BJ (cell line): ENCODE results near the gene TRNT1. TPM values are rescaled to one million over a fixed set of nuclear protein-coding genes. Genes with fewer than 3 reads are reported as not detected.

Experiments
- CTCF ChIA-PET: fragments of 350-600 bp; formaldehyde crosslinking; extraction: SDS; loops from one replicate; lab custom pipeline; 2021; ENCODE audit warnings: antibody characterized with exemption, inconsistent platforms; lab: Yijun Ruan, JAX
- POLR2A ChIA-PET: fragments of 300-600 bp; sonication (Branson Sonifier 250); formaldehyde crosslinking; extraction: SDS; loops from one replicate; lab custom pipeline; 2021; ENCODE audit warnings: antibody characterized with exemption; lab: Charles Lee
- DNase-seq: peaks from one replicate; pipeline ENCODE4 v3.0.0-alpha.2; 2011; ENCODE audit warnings: low read depth
- H3K27me3 ChIP-seq: 2 replicates; pipeline ENCODE4 v1.6.0; 2011; ENCODE audit warnings: low read length; ENCODE audit not compliant: control insufficient read depth, insufficient read depth
- H3K36me3 ChIP-seq: 2 replicates; pipeline ENCODE4 v1.5.1; 2011; ENCODE audit warnings: low read length; ENCODE audit not compliant: control insufficient read depth, insufficient read depth
- H3K4me3 ChIP-seq: 2 replicates; pipeline ENCODE4 v1.5.1; 2011; ENCODE audit warnings: low read depth, mild to moderate bottlenecking, control low read depth, low read length
- polyA plus RNA-seq: library from polyadenylated mRNA; depleted of rRNA; stranded (reverse); fragments of >200 nt; gene quantifications from 2 replicates; pipeline ENCODE4 v1.2.3, GENCODE V29; 2011
- TF ChIP-seq, protein P1 (sequence below): IDR thresholded peaks from 2 replicates; pipeline ENCODE4 v1.5.1; 2011; ENCODE audit warnings: low read depth, mild to moderate bottlenecking, control low read depth, inconsistent platforms, low read length, moderate library complexity; ENCODE audit not compliant: insufficient read depth

TRNT1 gene
- polyA plus RNA-seq, 1 experiment = 5.2 TPM

DNA sequence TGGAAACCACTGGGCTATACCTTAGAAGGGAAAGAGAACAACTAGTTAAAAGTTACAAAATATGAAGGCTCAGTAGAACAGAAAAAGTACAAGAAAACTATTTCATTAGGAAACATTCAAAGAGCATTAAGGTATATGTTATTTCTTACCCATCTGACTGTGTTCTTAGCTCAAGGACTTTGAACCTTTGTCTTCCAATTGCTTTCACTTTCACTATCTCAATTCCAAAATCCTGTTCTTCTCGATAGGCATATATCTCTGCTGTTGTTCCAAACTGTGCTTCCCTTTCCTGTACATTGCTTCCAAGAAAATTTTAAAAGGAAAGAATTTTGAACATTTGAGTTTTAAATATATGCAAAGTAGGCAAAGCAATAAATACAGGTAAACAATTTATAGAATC lies 45.9 kb downstream of the TRNT1 start:
- no peak for DNase-seq
- ChIA-PET POLR2A (no interaction called here), CTCF (interaction anchor here (2.3 to 2.5 kb wide), 2 partner anchors 8 to 14 kb away, joined by 8 to 11 read pairs; no protein-coding TSS in a partner anchor)
- TF ChIP-seq, protein P1, sequence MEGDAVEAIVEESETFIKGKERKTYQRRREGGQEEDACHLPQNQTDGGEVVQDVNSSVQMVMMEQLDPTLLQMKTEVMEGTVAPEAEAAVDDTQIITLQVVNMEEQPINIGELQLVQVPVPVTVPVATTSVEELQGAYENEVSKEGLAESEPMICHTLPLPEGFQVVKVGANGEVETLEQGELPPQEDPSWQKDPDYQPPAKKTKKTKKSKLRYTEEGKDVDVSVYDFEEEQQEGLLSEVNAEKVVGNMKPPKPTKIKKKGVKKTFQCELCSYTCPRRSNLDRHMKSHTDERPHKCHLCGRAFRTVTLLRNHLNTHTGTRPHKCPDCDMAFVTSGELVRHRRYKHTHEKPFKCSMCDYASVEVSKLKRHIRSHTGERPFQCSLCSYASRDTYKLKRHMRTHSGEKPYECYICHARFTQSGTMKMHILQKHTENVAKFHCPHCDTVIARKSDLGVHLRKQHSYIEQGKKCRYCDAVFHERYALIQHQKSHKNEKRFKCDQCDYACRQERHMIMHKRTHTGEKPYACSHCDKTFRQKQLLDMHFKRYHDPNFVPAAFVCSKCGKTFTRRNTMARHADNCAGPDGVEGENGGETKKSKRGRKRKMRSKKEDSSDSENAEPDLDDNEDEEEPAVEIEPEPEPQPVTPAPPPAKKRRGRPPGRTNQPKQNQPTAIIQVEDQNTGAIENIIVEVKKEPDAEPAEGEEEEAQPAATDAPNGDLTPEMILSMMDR = no peak
- Histone ChIP-seq H3K27me3 (no peaks in the 10 kb centered on the region), H3K36me3 (peaks cover 12% of the 10 kb centered on the region), H3K4me3 (no peak overlapping the region)

DNA sequence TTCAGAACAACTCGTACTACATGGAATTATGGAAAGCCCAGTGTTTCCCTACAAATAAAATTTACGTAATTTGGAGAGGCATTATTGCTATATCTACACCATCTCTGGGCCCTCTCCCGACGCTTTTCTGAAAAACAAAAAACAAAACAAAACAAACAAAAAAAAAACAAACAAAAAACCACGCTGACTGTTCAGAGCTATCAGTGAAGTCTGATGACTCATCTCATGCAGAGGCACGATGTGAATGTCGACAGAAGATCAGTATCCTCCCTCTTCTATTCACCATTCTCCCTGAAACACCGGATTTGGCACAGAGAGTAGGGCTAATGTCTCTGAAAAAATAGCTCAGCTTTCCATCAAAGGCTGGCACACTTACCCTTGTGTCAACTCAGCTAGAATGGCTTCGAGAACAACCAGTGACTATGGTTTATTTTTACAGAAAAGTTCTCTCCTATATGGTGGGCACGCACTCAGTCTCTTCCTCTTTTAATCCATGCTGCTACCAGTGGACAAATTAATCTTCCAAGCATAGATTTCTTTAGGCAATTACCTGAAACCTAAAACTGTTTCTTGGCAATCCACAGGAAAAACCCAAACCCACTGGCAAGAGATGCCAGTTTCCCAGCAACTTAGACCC lies 51.2 kb downstream of the TRNT1 start:
- no peak for DNase-seq
- ChIA-PET POLR2A (no interaction called here), CTCF (interaction anchor here (0.8 to 1.1 kb wide), 3 partner anchors 9 to 18 kb away, joined by 3 read pairs; no protein-coding TSS in a partner anchor)
- Histone ChIP-seq H3K4me3 (no peak overlapping the region; the same call in 1 of the 2 replicates), H3K36me3 (no peaks in the 10 kb centered on the region), H3K27me3 (no peaks in the 10 kb centered on the region)
- TF ChIP-seq, protein P1 = no peak

DNA sequence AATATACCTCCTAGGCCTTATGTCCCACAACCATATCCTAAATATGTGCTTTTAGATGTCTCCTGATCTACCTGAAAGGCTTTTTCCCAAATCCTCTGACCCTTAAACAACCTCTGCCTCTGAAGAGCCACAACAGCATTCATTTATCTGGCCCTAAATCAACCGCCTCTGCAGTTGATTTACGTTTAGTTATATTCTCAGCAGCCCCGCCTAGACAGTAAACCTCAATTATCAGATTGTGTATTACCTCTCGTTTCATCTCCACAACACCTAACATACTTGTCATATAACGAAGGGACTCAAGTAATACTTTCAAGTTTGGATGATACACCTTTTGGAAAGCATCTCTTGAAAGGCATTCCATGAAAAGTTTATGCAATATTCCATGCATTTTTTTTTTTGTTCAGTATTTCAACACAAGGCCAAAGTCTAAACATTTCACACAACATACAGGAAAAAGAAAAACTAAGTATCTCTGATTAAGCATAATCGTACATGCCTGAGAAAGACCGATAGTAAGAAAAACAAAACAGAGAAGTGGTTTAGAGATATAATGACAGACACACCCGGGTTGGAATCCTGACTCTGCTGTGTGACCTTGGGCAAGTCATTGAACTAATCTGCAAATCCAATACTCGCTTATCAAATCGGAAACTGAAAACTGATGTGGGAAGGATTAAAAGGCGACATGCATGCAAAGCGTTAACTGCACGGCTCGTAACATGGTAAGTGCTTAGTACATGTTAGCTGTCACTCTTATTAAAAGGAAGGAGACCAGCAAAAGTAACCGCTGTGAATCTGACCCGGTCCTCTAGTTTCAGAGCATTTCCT lies 52.0 kb downstream of the TRNT1 start:
- DNase-seq = no peak
- ChIA-PET CTCF (interaction anchor here (0.7 to 1.1 kb wide), 9 partner anchors 8 to 49 kb away, joined by 3 to 4 read pairs (median 3); no protein-coding TSS in a partner anchor), POLR2A (no interaction called here)
- TF ChIP-seq, protein P1 = no peak
- H3K36me3 ChIP-seq = no peaks in the 10 kb centered on the region
- H3K27me3 ChIP-seq = no peaks in the 10 kb centered on the region
- H3K4me3 ChIP-seq = peak overlapping the region; percentile 97

DNA sequence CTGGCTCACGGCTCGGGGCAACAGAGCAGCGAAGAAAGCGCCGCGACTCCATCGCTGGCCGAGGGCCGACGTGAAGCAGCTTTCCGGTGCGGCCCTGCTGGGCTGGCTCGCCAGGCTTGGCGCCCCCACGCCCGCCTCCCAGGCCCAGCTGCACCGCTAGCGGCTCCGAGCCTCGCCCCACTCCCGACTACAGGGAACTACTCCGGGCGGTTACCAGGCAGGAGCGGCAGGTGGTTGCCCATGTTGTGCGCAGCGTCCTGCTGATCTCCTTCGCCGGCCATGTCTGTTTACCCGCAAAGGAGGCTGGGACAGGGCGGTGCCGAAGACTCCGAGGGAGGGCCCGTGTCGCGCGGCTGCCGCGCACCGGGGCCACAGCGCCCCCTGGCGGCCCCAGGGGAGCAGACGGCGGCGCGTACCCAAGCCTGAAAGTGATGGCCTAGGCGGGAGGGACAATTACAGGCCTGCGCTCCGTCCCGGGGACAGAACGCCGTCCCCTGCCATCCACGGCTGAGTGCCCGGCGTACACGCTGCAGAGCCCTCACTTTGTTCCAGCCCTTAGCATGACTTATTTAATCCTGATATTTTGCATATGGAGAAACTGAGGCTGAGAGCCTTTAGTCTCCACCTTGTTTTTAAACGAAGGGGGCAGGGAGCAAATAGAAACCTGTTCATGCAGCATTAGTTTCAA lies 52.8 kb downstream of the TRNT1 start, which contains the start of gene CRBN:
CRBN (minus strand) TSS at position 285 of the 688 bp plus-strand sequence; CDS start at position 281, 4 bp downstream.
- CTCF ChIA-PET = interaction anchor here (0.7 to 1.0 kb wide), 8 partner anchors 8 to 50 kb away, joined by 3 to 4 read pairs (median 3); no protein-coding TSS in a partner anchor
- POLR2A ChIA-PET = no interaction called here
- TF ChIP-seq, protein P1 = peak; percentile 76

More for the DNA sequence above, 52.8 kb downstream of the TRNT1 start, which contains the start of gene CRBN:
- H3K27me3 ChIP-seq = no peaks in the 10 kb centered on the region
- no peaks in the 10 kb centered on the region for H3K36me3 ChIP-seq
- DNase-seq = peak; percentile 24
- peak within 1 kb of the TSS; percentile 97 for H3K4me3 ChIP-seq
